LNCaP clone FGC (cell line): Measurements from ENCODE around the gene LRRC8D.

ENCODE experiments used
- DNase-seq: peaks from one replicate; pipeline ENCODE4 v3.0.0-alpha.2; 2011; ENCODE audit warnings: low read depth
- H3K4me3 ChIP-seq: 2 replicates; pipeline ENCODE4 v1.5.1; 2011; ENCODE audit warnings: mild to moderate bottlenecking, low read depth, low read length, control low read depth
- TF ChIP-seq, protein P1 (sequence below): IDR thresholded peaks from 2 replicates; pipeline ENCODE4 v1.5.1; 2012; ENCODE audit warnings: mild to moderate bottlenecking; ENCODE audit not compliant: control insufficient read depth, insufficient read depth; ENCODE audit errors: extremely low read depth

The LRRC8D gene

DNA sequence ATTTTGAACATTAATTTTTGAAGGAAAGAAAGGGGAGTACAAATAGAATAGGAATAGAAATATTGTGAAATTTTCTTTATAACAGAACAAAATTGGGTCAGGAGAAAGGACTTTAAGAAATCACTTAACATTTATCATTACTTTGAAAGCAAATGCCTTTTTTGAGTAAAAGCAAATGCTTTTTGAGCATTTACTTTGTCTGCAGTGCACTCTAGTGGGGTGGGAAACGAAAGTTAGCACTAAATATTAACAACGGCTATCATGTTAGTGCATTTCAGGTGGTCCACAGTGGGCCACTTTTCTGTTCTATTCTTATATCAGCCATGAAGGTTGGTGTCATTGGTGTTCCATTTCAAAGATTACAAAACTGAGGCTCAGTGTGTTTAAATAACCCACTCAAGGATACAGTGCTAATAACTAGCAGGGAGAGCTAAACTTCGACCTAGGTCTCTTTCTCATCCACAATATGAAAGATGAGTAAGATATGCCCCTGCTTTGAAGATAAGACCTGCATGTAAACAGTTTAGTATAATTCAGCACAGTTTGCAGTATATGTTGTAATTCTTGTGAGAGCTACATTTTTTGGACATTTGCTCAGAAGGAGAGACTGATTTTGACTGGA, 13.4 kb downstream of the LRRC8D start:
- DNase-seq: no peak
- no peak overlapping the region for H3K4me3 ChIP-seq

DNA sequence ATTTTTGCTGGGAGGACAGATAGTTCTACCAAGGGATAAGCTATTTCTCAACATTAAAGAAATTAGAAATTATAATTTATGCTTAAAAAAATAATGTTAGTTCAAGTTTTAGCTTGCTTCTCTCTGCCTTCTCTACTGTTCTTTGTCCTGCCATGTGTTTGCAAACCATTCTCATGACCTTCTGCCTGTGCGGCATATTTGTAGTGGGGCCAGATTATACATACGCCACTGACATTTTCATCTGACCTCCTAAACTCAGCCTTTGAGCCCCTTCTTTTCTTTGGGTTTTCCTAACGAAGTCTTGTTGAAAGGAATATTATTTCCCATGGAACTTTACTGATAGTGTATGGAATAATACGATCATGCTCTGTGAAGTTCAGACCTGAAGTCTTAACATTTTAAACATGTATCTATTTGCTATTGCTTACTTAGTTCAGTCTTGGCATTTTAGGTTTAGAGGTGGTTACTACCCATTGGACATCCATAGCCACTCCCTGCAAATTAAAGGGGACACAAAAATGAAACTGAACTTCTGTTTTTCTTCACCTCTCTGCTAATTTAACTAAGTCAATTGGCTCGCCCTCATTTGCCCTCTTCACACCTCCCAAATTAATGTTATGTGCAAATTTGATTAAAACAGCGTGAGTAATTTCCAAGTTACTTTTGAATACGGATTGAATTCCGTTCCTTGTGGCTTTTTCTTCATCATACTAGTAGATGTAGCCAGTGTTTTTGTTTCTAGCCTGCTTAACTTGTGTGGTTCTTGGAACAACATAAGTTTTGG, 15.6 kb downstream of the LRRC8D start:
- TF ChIP-seq, protein P1, sequence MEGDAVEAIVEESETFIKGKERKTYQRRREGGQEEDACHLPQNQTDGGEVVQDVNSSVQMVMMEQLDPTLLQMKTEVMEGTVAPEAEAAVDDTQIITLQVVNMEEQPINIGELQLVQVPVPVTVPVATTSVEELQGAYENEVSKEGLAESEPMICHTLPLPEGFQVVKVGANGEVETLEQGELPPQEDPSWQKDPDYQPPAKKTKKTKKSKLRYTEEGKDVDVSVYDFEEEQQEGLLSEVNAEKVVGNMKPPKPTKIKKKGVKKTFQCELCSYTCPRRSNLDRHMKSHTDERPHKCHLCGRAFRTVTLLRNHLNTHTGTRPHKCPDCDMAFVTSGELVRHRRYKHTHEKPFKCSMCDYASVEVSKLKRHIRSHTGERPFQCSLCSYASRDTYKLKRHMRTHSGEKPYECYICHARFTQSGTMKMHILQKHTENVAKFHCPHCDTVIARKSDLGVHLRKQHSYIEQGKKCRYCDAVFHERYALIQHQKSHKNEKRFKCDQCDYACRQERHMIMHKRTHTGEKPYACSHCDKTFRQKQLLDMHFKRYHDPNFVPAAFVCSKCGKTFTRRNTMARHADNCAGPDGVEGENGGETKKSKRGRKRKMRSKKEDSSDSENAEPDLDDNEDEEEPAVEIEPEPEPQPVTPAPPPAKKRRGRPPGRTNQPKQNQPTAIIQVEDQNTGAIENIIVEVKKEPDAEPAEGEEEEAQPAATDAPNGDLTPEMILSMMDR: no peak
- H3K4me3 ChIP-seq: no peak overlapping the region
- no peak for DNase-seq

More for the DNA sequence above, 13.4 kb downstream of the LRRC8D start:
- TF ChIP-seq, protein P1: no peak

DNA sequence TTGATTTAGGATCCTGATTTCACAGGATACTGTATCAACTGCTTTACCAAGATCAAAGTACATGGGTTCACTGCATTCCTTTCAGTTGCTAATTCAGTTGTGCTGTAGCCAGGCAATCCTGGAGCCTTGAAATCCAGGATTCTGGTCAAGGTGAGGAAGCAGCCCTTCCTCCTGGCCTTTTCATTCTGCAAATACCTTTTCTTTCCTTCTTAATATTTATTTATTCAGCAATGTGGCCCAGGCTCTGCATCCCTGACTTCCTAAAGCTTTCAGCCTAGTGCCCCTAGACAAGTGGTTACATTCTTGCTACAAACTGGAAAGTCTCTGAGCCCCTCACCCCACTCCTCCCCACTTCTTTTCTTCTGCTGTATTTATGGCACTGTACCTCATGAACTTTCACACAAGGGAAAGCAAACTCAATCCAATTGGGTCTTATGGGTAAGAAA, 16.2 kb downstream of the LRRC8D start:
- H3K4me3 ChIP-seq: no peak overlapping the region
- TF ChIP-seq, protein P1: no peak
- DNase-seq: no peak

DNA sequence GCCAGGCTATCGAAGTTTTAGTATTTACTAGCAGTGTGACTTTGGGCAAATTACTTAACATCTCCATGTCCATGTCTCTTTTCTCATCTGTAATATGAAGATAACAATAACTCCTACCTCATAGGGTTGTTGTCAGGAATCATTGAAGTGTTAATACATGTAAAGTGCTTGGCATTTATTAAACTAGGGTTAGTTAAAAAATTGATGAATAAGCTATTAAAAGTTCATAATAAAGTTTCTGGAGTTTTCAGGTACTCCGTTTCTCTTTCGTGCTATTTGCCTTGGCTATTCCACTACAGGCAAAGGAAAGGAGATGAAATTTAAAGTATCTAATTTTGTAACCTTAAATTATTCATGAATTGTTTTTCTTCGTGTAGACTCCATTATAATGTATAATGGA, 16.7 kb downstream of the LRRC8D start:
- TF ChIP-seq, protein P1: no peak
- H3K4me3 ChIP-seq: no peak overlapping the region
- DNase-seq: no peak

DNA sequence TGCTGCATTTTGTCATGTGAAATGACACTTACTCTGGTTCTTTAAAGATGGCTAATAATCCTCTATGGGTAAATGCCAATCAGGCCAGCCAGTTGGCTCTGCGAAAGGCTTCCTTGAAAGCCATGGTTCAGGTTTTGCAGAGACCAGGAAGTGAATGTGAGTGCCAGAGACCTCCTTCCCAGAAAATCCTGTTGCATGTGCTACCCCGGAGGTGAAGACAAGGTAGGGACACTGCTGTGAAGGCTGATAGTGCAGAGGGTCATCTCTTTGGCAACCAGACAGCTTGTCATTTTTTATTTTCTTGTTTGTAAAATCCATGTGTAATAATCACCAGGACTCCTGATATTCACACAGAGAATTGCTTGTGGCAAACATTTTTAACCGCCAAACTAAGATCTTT, 18.7 kb downstream of the LRRC8D start:
- no peak for DNase-seq
- TF ChIP-seq, protein P1: no peak

DNA sequence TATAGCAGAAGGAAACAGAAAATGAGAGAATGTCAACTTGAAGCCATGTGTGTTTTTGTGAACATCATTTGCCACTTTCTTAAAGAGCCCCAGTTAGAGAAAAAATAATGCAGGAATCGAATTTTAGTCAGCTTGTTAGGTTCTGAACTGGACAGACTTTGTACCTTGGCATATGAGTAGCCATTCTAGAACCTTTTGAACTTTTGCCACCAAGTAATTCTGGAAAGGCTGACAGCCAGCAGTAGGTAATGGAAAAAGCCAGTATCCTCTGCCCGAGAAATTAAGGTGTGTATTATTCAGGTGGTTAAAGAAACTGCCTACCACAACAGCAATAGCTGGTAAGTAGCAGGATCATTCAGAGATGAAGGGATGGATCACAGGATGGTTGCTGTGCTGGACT, 20.7 kb downstream of the LRRC8D start:
- no peak overlapping the region for H3K4me3 ChIP-seq
- no peak for DNase-seq
- TF ChIP-seq, protein P1: no peak

More for the DNA sequence above, 18.7 kb downstream of the LRRC8D start:
- no peak overlapping the region for H3K4me3 ChIP-seq
